ENCODE measurements around the gene ATOSA. TPM values are rescaled to one million over a fixed set of nuclear protein-coding genes. Genes with fewer than 3 reads are reported as not detected.
A peak's percentile ranks its signal among the peaks of the same experiment; 100 is the strongest.

Gene ATOSA
- total RNA-seq, 1 donor from 2014 or later = 43.7 TPM

GRCh38 chr15:52677593-52678467, 1.4 kb downstream of the ATOSA start:
- H3K4me3 Mint-ChIP-seq = peak overlapping the region; percentile 96
- no peaks in the 10 kb centered on the region for H3K9me3 Mint-ChIP-seq
- H3K27ac Mint-ChIP-seq = peak overlapping the region; percentile 98
- peaks cover 26% of the 10 kb centered on the region for H3K4me1 Mint-ChIP-seq
- H3K36me3 Mint-ChIP-seq = peaks cover 10% of the 10 kb centered on the region
- no peak for TF ChIP-seq CTCF (IDR thresholded peaks at IDR 0.05; ENCODE audit: unreplicated experiment)
- peak in 1 of 2 experiments; percentile 45 for DNase-seq (ENCODE audit: low spot score in 2 of 2, unreplicated experiment in 2 of 2)
- H3K27me3 Mint-ChIP-seq (ENCODE audit: low read depth) = peaks cover 2% of the 10 kb centered on the region

- Mint-ChIP-seq H3K36me3 (peaks cover 19% of the 10 kb centered on the region), H3K4me3 (no peak overlapping the region), H3K27me3 (ENCODE audit: low read depth) (no peaks in the 10 kb centered on the region), H3K4me1 (peaks cover 19% of the 10 kb centered on the region), H3K9me3 (no peaks in the 10 kb centered on the region), H3K27ac (no peak overlapping the region)
- no peak for TF ChIP-seq CTCF (IDR thresholded peaks at IDR 0.05; ENCODE audit: unreplicated experiment)
- DNase-seq (ENCODE audit: low spot score in 2 of 2, unreplicated experiment in 2 of 2) = no peak
Measured at GRCh38 chr15:52674831-52675230, 4.4 kb downstream of the ATOSA start.

GRCh38 chr15:52673734-52674133, 5.5 kb downstream of the ATOSA start:
- H3K36me3 Mint-ChIP-seq = peaks cover 22% of the 10 kb centered on the region
- H3K4me1 Mint-ChIP-seq = peaks cover 18% of the 10 kb centered on the region
- TF ChIP-seq CTCF (IDR thresholded peaks at IDR 0.05; ENCODE audit: unreplicated experiment) = no peak
- no peak for DNase-seq (ENCODE audit: low spot score in 2 of 2, unreplicated experiment in 2 of 2)
- H3K4me3 Mint-ChIP-seq = no peak overlapping the region
- no peak overlapping the region for H3K27ac Mint-ChIP-seq
- no peaks in the 10 kb centered on the region for H3K27me3 Mint-ChIP-seq (ENCODE audit: low read depth)
- H3K9me3 Mint-ChIP-seq = no peaks in the 10 kb centered on the region

- Mint-ChIP-seq H3K27ac (no peak overlapping the region), H3K27me3 (ENCODE audit: low read depth) (no peaks in the 10 kb centered on the region), H3K36me3 (peaks cover 22% of the 10 kb centered on the region), H3K4me1 (peaks cover 18% of the 10 kb centered on the region), H3K9me3 (no peaks in the 10 kb centered on the region), H3K4me3 (no peak overlapping the region)
- no peak for TF ChIP-seq CTCF (IDR thresholded peaks at IDR 0.05; ENCODE audit: unreplicated experiment)
- DNase-seq (ENCODE audit: low spot score in 2 of 2, unreplicated experiment in 2 of 2) = no peak
Measured at GRCh38 chr15:52673312-52673711, 5.9 kb downstream of the ATOSA start.

- no peak for DNase-seq (ENCODE audit: low spot score in 2 of 2, unreplicated experiment in 2 of 2)
- no peak for TF ChIP-seq CTCF (IDR thresholded peaks at IDR 0.05; ENCODE audit: unreplicated experiment)
- no peak overlapping the region for H3K4me3 Mint-ChIP-seq
- no peak overlapping the region for H3K27ac Mint-ChIP-seq
- no peaks in the 10 kb centered on the region for H3K27me3 Mint-ChIP-seq (ENCODE audit: low read depth)
- peaks cover 28% of the 10 kb centered on the region for H3K36me3 Mint-ChIP-seq
- peaks cover 18% of the 10 kb centered on the region for H3K4me1 Mint-ChIP-seq
- no peaks in the 10 kb centered on the region for H3K9me3 Mint-ChIP-seq
Measured at GRCh38 chr15:52672661-52673060, 6.5 kb downstream of the ATOSA start.

Measured in mesothelial cell of epicardium (in vitro differentiated cells).